ENCODE results near the gene ARHGAP32.
"Not testable (repeated sequence)": the region's sequence is repeated elsewhere in the genome, so short reads cannot be mapped to it uniquely, and the experiment has no call there.

The ARHGAP32 gene

DNA sequence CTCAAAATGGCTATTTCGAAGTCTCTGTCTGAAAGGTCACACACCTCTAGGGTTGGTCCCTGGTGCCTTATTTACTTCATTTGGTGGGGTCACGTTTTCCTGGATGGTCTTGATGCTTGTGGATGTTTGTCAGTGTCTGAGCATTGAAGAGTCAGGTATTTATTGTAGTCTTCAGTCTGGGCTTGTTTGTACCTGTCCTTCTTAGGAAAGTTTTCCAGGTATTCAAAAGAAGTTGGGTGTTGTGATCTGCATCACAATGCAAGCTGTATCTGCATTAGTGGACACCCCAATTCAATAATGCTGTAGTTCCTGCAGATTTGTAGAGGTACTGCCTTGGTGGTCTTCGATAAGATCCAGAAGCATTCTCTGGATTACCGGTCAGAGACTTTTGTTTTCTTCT lies 186.0 kb downstream of the ARHGAP32 start:
- Histone ChIP-seq H3K4me2 (ENCODE audit: low read length) (no peak overlapping the region), H3K9me2 (replicated peaks; ENCODE audit: control insufficient read depth, low read length) (no peaks in the 10 kb centered on the region), H3K9me3 (ENCODE audit: control insufficient read depth, insufficient read depth, low read length) (no peaks in the 10 kb centered on the region), H3K4me3 (ENCODE audit: low read length) (no peak overlapping the region), H3K4me1 (ENCODE audit: control insufficient read depth, low read length) (no peaks in the 10 kb centered on the region), H4K20me1 (ENCODE audit: control insufficient read depth, insufficient read depth, low read depth, low read length) (no peaks in the 10 kb centered on the region), H3K79me2 (ENCODE audit: control insufficient read depth, low read length) (no peaks in the 10 kb centered on the region), H3F3A (ENCODE audit: control insufficient read depth, insufficient read depth) (no peaks in the 10 kb centered on the region), H3K27me3 (ENCODE audit: control insufficient read depth, low read length) (no peaks in the 10 kb centered on the region), H3K27ac (ENCODE audit: low read depth, low read length) (no peak overlapping the region), H3K36me3 (ENCODE audit: control insufficient read depth, low read length) (no peaks in the 10 kb centered on the region)
- TF ChIP-seq EZH2phosphoT487 (IDR thresholded peaks at IDR 0.05; ENCODE audit: borderline replicate concordance, low read length): no peak
- TF ChIP-seq, protein P1, sequence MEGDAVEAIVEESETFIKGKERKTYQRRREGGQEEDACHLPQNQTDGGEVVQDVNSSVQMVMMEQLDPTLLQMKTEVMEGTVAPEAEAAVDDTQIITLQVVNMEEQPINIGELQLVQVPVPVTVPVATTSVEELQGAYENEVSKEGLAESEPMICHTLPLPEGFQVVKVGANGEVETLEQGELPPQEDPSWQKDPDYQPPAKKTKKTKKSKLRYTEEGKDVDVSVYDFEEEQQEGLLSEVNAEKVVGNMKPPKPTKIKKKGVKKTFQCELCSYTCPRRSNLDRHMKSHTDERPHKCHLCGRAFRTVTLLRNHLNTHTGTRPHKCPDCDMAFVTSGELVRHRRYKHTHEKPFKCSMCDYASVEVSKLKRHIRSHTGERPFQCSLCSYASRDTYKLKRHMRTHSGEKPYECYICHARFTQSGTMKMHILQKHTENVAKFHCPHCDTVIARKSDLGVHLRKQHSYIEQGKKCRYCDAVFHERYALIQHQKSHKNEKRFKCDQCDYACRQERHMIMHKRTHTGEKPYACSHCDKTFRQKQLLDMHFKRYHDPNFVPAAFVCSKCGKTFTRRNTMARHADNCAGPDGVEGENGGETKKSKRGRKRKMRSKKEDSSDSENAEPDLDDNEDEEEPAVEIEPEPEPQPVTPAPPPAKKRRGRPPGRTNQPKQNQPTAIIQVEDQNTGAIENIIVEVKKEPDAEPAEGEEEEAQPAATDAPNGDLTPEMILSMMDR (IDR thresholded peaks at IDR 0.05; ENCODE audit: low read depth, low read length, poor library complexity, severe bottlenecking): no peak

DNA sequence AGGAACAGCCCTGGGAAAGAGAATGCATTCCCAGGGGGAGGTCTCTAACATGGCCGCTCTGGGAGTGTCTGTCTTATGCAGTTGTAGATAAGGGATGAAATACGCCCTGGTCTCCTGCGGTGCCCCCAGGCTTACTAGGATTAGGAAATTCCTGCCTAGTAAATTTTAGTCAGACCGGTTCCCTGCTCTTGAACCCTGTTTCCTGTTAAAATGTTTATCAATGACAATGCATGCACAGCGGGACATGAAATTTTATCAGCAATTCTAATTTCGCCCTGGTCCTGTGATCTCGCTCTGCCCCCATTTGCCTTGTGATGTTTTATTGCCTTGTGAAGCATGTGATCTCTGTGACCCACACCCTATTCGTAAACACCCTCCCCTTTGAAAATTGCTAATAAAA lies 193.0 kb downstream of the ARHGAP32 start:
- H3K9me3 ChIP-seq (ENCODE audit: control insufficient read depth, insufficient read depth, low read length); H3K4me3 ChIP-seq (ENCODE audit: low read length); H3K36me3 ChIP-seq (ENCODE audit: control insufficient read depth, low read length); H3K4me1 ChIP-seq (ENCODE audit: control insufficient read depth, low read length); H3K27me3 ChIP-seq (ENCODE audit: control insufficient read depth, low read length); H3K4me2 ChIP-seq (ENCODE audit: low read length); H3K9me2 ChIP-seq (replicated peaks; ENCODE audit: control insufficient read depth, low read length); H4K20me1 ChIP-seq (ENCODE audit: control insufficient read depth, insufficient read depth, low read depth, low read length); H3K27ac ChIP-seq (ENCODE audit: low read depth, low read length); H3K79me2 ChIP-seq (ENCODE audit: control insufficient read depth, low read length); H3F3A ChIP-seq (ENCODE audit: control insufficient read depth, insufficient read depth): not testable (repeated sequence)

DNA sequence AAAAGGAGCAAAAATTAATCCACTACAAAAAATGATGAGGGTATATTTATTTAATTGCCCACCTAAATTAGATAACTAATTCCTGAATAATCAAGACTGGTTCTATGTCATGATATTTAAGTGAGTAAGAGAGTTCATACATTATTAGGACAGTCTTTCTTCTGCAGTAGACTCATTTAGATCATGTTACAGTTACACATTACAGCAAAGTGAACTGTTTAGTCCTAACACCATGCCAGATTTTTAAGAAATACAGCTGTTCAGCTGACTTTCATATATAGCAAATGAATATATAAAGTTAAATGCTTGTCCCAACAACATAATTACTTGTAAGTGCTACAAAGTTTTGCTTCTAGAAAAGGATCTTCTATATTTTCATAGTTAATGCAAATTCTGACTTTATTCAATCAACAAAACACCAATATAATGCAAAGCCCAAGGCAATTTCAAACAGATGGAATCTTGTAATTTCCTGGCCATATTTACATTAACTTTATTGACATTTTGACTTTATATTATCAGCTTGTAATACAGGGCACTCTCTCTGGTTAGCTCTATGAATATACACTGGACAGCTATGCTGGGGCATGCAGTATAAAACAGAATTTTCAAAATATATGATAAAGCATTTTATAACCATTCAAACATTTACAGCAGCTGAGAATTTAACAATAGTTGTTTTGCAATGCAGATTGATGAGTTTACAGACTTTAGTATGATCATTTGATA lies 203.7 kb downstream of the ARHGAP32 start:
- no peaks in the 10 kb centered on the region for H4K20me1 ChIP-seq (ENCODE audit: control insufficient read depth, insufficient read depth, low read depth, low read length)
- H3K79me2 ChIP-seq (ENCODE audit: control insufficient read depth, low read length): no peaks in the 10 kb centered on the region
- no peaks in the 10 kb centered on the region for H3K9me2 ChIP-seq (replicated peaks; ENCODE audit: control insufficient read depth, low read length)
- H3K9me3 ChIP-seq (ENCODE audit: control insufficient read depth, insufficient read depth, low read length): no peaks in the 10 kb centered on the region
- no peak overlapping the region for H3K27ac ChIP-seq (ENCODE audit: low read depth, low read length)
- no peak overlapping the region for H3K4me2 ChIP-seq (ENCODE audit: low read length)
- H3K36me3 ChIP-seq (ENCODE audit: control insufficient read depth, low read length): no peaks in the 10 kb centered on the region
- no peaks in the 10 kb centered on the region for H3K4me1 ChIP-seq (ENCODE audit: control insufficient read depth, low read length)
- no peaks in the 10 kb centered on the region for H3F3A ChIP-seq (ENCODE audit: control insufficient read depth, insufficient read depth)
- H3K27me3 ChIP-seq (ENCODE audit: control insufficient read depth, low read length): peaks cover 4% of the 10 kb centered on the region; the same call in 1 of the 2 replicates
- no peak overlapping the region for H3K4me3 ChIP-seq (ENCODE audit: low read length)
- TF ChIP-seq EZH2phosphoT487 (IDR thresholded peaks at IDR 0.05; ENCODE audit: borderline replicate concordance, low read length): no peak
- TF ChIP-seq, protein P1 (IDR thresholded peaks at IDR 0.05; ENCODE audit: low read depth, low read length, poor library complexity, severe bottlenecking): no peak

DNA sequence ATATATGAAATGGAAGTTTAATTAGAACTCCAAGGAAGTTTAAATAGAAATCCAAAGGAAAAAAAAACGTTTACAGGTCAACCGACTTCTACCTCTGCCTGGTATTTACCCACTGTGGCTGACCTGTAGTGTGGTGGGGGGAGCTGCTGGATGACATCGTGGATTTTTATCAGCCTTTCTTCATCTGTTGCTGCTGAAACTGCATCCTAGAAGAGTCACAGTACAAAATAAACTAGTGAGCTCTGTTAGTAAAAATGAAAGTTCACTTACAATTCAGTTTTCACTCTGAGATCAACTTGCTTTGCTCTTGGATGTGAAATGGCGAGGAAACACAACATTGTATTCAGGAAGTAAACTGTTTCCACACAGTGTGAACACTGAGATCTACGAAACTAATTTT lies 206.2 kb downstream of the ARHGAP32 start:
- no peaks in the 10 kb centered on the region for H4K20me1 ChIP-seq (ENCODE audit: control insufficient read depth, insufficient read depth, low read depth, low read length)
- H3K79me2 ChIP-seq (ENCODE audit: control insufficient read depth, low read length): no peaks in the 10 kb centered on the region
- no peak overlapping the region for H3K4me2 ChIP-seq (ENCODE audit: low read length)
- no peaks in the 10 kb centered on the region for H3K4me1 ChIP-seq (ENCODE audit: control insufficient read depth, low read length)
- no peaks in the 10 kb centered on the region for H3K36me3 ChIP-seq (ENCODE audit: control insufficient read depth, low read length)
- no peak for TF ChIP-seq EZH2phosphoT487 (IDR thresholded peaks at IDR 0.05; ENCODE audit: borderline replicate concordance, low read length)
- TF ChIP-seq, protein P1 (IDR thresholded peaks at IDR 0.05; ENCODE audit: low read depth, low read length, poor library complexity, severe bottlenecking): no peak
- no peak overlapping the region for H3K4me3 ChIP-seq (ENCODE audit: low read length)
- H3K9me2 ChIP-seq (replicated peaks; ENCODE audit: control insufficient read depth, low read length): no peaks in the 10 kb centered on the region
- H3K27ac ChIP-seq (ENCODE audit: low read depth, low read length): no peak overlapping the region
- peaks cover 7% of the 10 kb centered on the region; the same call in 1 of the 2 replicates for H3K27me3 ChIP-seq (ENCODE audit: control insufficient read depth, low read length)
- no peaks in the 10 kb centered on the region for H3K9me3 ChIP-seq (ENCODE audit: control insufficient read depth, insufficient read depth, low read length)
- H3F3A ChIP-seq (ENCODE audit: control insufficient read depth, insufficient read depth): no peaks in the 10 kb centered on the region

Measured in DOHH2 (cell line).